GM12878 (cell line): ENCODE measurements around the gene UBASH3B. TPM values are rescaled to one million over a fixed set of nuclear protein-coding genes. Genes with fewer than 3 reads are reported as not detected.

ENCODE experiments used
- BCL3 ChIP-seq: IDR thresholded peaks from 2 replicates; pipeline ENCODE4 v1.6.1; 2011; ENCODE audit warnings: borderline replicate concordance, low read depth, mild to moderate bottlenecking, moderate library complexity, low read length; ENCODE audit not compliant: insufficient read depth, poor library complexity, severe bottlenecking
- CBX5 ChIP-seq: sonication (generic); IDR thresholded peaks from 2 replicates; pipeline ENCODE4 v1.6.1; 2016; ENCODE audit warnings: low read depth, moderate library complexity, mild to moderate bottlenecking, inconsistent platforms
- CEBPB ChIP-seq, 2 experiments: fragments of 150-350 bp in 1 of 2; IDR thresholded peaks; 2 replicates each; pipeline ENCODE4 v1.6.1; 2012 to 2014; ENCODE audit warnings: low read depth in 2 of 2, low read length in 2 of 2, borderline replicate concordance in 1 of 2, inconsistent platforms in 1 of 2
- ELK1 ChIP-seq: IDR thresholded peaks from 2 replicates; pipeline ENCODE4 v1.6.1; 2012; ENCODE audit warnings: low read depth, low read length, improper control_type of control experiment
- ETV6 ChIP-seq, 2 experiments: fragments of 450-650 bp in 1 of 2; IDR thresholded peaks in 1 of 2; conservative IDR thresholded peaks in 1 of 2; 2 replicates each; pipeline ENCODE4 v1.6.1; 2014; ENCODE audit warnings: antibody characterized with exemption in 1 of 2, borderline replicate concordance in 1 of 2, low read depth in 1 of 2, mild to moderate bottlenecking in 1 of 2, moderate library complexity in 1 of 2
- GATAD2B ChIP-seq: fragments of 450-650 bp; conservative IDR thresholded peaks from 2 replicates; pipeline ENCODE4 v1.6.1; 2017; ENCODE audit warnings: low read depth, mild to moderate bottlenecking, moderate library complexity
- HDAC2 ChIP-seq: fragments of 200-600 bp; sonication (generic); IDR thresholded peaks from 2 replicates; pipeline ENCODE4 v1.6.1; 2017
- IRF3 ChIP-seq: fragments of 450-650 bp; IDR thresholded peaks from 2 replicates; pipeline ENCODE4 v1.6.1; 2014; ENCODE audit warnings: mild to moderate bottlenecking
- IRF4 ChIP-seq: IDR thresholded peaks from 2 replicates; pipeline ENCODE4 v1.6.1; 2011; ENCODE audit warnings: low read depth, low read length
- POLR2AphosphoS5 ChIP-seq: IDR thresholded peaks from 2 replicates; pipeline ENCODE4 v1.6.1; 2011; ENCODE audit warnings: mild to moderate bottlenecking, low read length, inconsistent platforms
- RAD21 ChIP-seq: IDR thresholded peaks from 2 replicates; pipeline ENCODE4 v1.6.1; 2011; ENCODE audit warnings: mild to moderate bottlenecking, low read depth, low read length, moderate library complexity; ENCODE audit not compliant: insufficient read depth
- SMC3 ChIP-seq: IDR thresholded peaks from 2 replicates; pipeline ENCODE4 v1.6.1; 2011; ENCODE audit warnings: low read length, improper control_type of control experiment, borderline replicate concordance
- SP1 ChIP-seq: IDR thresholded peaks from one replicate; pipeline ENCODE4 v1.6.1; 2011; ENCODE audit warnings: low read depth, low read length
- STAT3 ChIP-seq: IDR thresholded peaks from 2 replicates; pipeline ENCODE4 v1.6.1; 2011; ENCODE audit warnings: low read depth, low read length, improper control_type of control experiment
- WRNIP1 ChIP-seq: IDR thresholded peaks from 2 replicates; pipeline ENCODE4 v1.6.1; 2011; ENCODE audit warnings: low read depth, low read length, improper control_type of control experiment, borderline replicate concordance
- ZBED1 ChIP-seq: IDR thresholded peaks from 2 replicates; pipeline ENCODE4 v1.6.1; 2016; ENCODE audit warnings: borderline replicate concordance
- ZBTB11 ChIP-seq: fragments of 450-650 bp; formaldehyde crosslinking; IDR thresholded peaks from 2 replicates; pipeline ENCODE4 v1.5.0; 2022; ENCODE audit warnings: mild to moderate bottlenecking, missing genetic modification characterization
- ZNF687 ChIP-seq: fragments of 450-650 bp; IDR thresholded peaks from 2 replicates; pipeline ENCODE4 v1.6.1; 2017; ENCODE audit warnings: mild to moderate bottlenecking, moderate library complexity
- polyA plus RNA-seq, 11 experiments: library from polyadenylated mRNA; depleted of rRNA in 4 of 11; unstranded in 6 of 11; stranded (reverse) in 5 of 11; fragments of >200 nt; fragmentation: Nextera tagmentation in 4 of 11; fragmentation: Illumina TruSeq in 1 of 11; extraction: Ambion mirVana in 4 of 11; extraction: Trizol in 1 of 11; gene quantifications; 1 replicate in 1 of 11; 2 replicates in 10 of 11; pipeline versions ENCODE4 v1.2.1 to v1.2.3, GENCODE V29; 2011 to 2016; ENCODE audit warnings: inconsistent platforms in 2 of 11, missing spikeins in 2 of 11, low read depth in 1 of 11
- total RNA-seq, 4 experiments: library from RNA; depleted of rRNA in 3 of 4; stranded (reverse); fragments of >200 nt in 3 of 4; fragmentation: Illumina TruSeq in 1 of 4; extraction: Trizol in 1 of 4; gene quantifications; 2 replicates each; pipeline versions ENCODE4 v1.2.1 to v1.2.3, GENCODE V29; 2013 to 2021

The UBASH3B gene
- total and polyA plus RNA-seq, 10 of the 15 experiments (the other 5 are each of a cell fraction or from before 2014, with no cell fraction given): 0.18 to 3.3 (median 0.57) TPM

GRCh38 chr11:122754553-122755322 is 99.2 kb downstream of the UBASH3B start (continued):
- TF ChIP-seq IRF3: no peak
- no peak for TF ChIP-seq ETV6 (conservative IDR thresholded peaks at IDR 0.05 in 1 of 2, IDR thresholded peaks at IDR 0.05 in 1 of 2; ENCODE audit: borderline replicate concordance in 1 of 2, low read depth in 1 of 2)
- TF ChIP-seq SP1: no peak
- peak; percentile 74 for TF ChIP-seq RAD21
- no peak for TF ChIP-seq IRF4
- TF ChIP-seq ZBTB11 (CRISPR knock-in tag): no peak
- no peak for TF ChIP-seq ELK1
- TF ChIP-seq BCL3: no peak
- TF ChIP-seq GATAD2B: no peak
- TF ChIP-seq POLR2AphosphoS5: no peak
- no peak for TF ChIP-seq ZNF687
- TF ChIP-seq ZBED1: no peak
- peak; percentile 75 for TF ChIP-seq SMC3
- TF ChIP-seq STAT3: no peak
- TF ChIP-seq CEBPB (IDR thresholded peaks at IDR 0.05; ENCODE audit: borderline replicate concordance in 1 of 2, low read depth in 2 of 2, low read length in 2 of 2): no peak
- TF ChIP-seq HDAC2: no peak
- TF ChIP-seq CBX5: no peak
- no peak for TF ChIP-seq WRNIP1
